GM12872 (cell line): ENCODE data around the gene RNF186.
A peak's percentile ranks its signal among the peaks of the same experiment; 100 is the strongest.

Experiments
- CTCF ChIP-seq: IDR thresholded peaks from 3 replicates; pipeline ENCODE4 v1.5.1; 2011; ENCODE audit warnings: low read depth, mild to moderate bottlenecking, low read length, moderate library complexity; ENCODE audit not compliant: insufficient read depth

The RNF186 gene

GRCh38 chr1:19811206-19811851 lies 3.8 kb downstream of the RNF186 start:
- peak; percentile 81 for TF ChIP-seq CTCF

- no peak for TF ChIP-seq CTCF
Measured at GRCh38 chr1:19809044-19809750, 5.9 kb downstream of the RNF186 start.

- no peak for TF ChIP-seq CTCF
Measured at GRCh38 chr1:19808351-19808750, 6.7 kb downstream of the RNF186 start.

- no peak for TF ChIP-seq CTCF
Measured at GRCh38 chr1:19804831-19805251, 10.2 kb downstream of the RNF186 start.

GRCh38 chr1:19802269-19802668 lies 12.8 kb downstream of the RNF186 start:
- no peak for TF ChIP-seq CTCF

- no peak for TF ChIP-seq CTCF
Measured at GRCh38 chr1:19800076-19800804, 14.8 kb downstream of the RNF186 start.
